Sciatic nerve (tissue), 2 donors: Measurements from ENCODE around the gene ACHE. TPM values are rescaled to one million over a fixed set of nuclear protein-coding genes. Genes with fewer than 3 reads are reported as not detected.
"Not testable (repeated sequence)": the region's sequence is repeated elsewhere in the genome, so short reads cannot be mapped to it uniquely, and the experiment has no call there.

ENCODE experiments used
- ATAC-seq: fragments of 200-7000 bp; cut with Tn5 transposase; one replicate; pipeline ENCODE4 v1.9.1; 2020; ENCODE audit warnings: mild to moderate bottlenecking, moderate library complexity
- DNase-seq: peaks from one replicate; pipeline ENCODE4 v3.0.0-alpha.2; 2020; ENCODE audit warnings: low spot score
- intact Hi-C: fragments of 100-400 bp; cut with DNase I; formaldehyde crosslinking; loops from one replicate; pipeline ENCODE4 v1.14.2; 2022
- total RNA-seq: library from RNA; stranded (reverse); fragmentation: NEBNext Ultra II Directional; extraction: Animal tissue kit (Norgen Biotek cat#: 25700); gene quantifications from one replicate; pipeline ENCODE4 v1.2.1, GENCODE V29; 2021
- donor health status: DM: no; HTN: no; CAD: no.
- donor health status: DM: no; HTN: no; CAD: no.

ACHE gene
- total RNA-seq: 0.94 TPM

GRCh38 chr7:100895701-100895955 lies at the start of gene ACHE:
ACHE (minus strand) TSS chr7:100895888; CDS start chr7:100894232, 1,656 bp downstream.
- intact Hi-C loops: loop anchor here (5.0 kb wide), 1 partner anchor 162 kb away; no protein-coding TSS in a partner anchor
- DNase-seq (no peak), ATAC-seq (no peak)

DNA sequence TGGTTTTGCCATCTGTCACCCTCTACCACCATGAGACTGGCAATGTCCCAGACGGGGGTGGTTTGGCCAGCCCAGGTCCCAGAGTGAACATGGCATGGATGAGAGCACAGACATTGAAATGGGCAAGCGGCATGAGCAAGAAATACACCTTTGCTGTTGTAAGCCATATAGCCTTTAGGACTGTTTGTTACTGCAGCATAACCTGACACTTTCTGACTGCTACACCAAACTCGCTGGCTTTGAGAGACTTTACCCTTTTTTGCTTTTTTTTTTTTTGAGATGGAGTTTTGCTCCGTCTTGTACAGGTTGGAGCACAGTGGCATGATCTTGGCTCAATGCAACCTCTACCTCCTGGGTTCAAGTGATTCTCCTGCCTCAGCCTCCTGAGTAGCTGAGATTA lies 48.5 kb upstream of the ACHE start:
- DNase-seq (no peak), ATAC-seq (no peak)
- intact Hi-C loops: no loop called here

DNA sequence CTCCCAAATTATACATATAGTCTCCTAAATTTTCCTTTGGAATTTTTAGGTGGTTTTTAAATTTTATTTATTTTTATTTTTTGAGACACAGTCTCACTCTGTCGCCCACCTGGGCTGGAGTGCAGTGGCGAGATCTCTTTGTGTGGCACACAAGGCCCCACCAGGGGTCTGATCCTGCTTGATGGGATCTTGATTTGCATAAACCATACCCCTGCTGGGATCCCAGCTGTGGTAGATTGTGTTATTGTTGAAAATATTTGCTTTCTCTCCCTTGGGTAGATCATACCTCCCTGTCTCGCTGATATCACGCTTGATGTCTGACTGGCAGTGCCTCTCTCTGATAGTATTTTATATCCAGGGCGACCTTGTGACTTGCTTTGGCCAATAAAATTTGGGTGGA lies 48.0 kb upstream of the ACHE start:
- DNase-seq (no peak), ATAC-seq (no peak)
- intact Hi-C loops: no loop called here

DNA sequence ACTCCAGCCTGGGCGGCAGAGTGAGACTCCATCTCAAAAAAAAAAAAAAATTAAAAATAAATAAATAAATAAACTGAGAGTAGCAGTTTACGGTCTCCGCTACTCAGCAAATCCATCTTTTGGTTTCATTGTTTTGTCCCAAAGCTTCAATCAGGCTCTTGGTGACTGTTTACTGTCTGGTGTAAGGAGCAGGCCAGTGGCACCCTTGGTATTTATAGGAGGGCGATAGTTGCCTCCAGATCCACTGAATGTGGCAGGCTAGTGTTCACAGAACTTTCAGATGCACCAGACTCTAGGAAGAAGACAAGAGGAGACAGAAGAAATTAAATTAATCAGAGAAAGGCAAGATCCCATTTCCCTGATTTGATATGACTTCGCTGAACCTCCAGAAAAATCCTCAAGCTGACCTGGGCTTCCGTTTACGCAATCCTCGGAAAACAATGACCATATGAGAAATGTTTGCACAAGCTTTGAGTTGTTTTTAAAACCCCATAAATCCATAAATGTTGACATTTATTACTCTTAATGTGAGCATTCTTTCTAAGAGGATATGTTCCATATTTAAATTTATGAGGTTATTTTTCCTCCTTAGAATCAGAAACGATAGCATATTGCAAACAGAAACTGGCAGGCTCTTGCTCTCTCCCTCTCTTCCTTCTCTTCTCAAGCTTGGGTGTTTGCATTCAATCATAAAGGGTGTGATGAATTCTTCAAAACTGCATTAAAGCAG lies 46.5 kb upstream of the ACHE start:
- DNase-seq: no peak
- ATAC-seq: no peak
- intact Hi-C loops: no loop called here

DNA sequence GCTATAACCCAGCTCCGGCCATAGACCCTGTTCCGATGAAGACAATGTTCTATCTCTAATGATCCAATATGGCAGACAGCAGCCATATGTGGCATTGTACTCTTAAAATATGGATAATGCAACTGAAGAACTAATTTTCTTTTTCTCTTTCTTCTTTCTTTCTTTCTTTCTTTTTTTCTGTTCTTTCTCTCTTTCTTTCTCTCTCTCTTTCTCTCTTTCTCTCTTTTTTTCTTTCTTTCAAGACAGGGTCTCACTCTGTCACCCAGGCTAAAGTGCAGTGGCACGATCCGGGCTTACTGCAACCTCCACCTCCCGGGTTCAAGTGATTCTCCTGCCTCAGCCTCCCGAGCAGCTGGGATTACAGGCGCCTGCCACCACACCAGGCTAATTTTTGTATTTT lies 40.5 kb upstream of the ACHE start:
- intact Hi-C loops, ATAC-seq, DNase-seq: not testable (repeated sequence)

- DNase-seq, intact Hi-C loops, ATAC-seq: not testable (repeated sequence)
These were observed 39.7 kb upstream of the ACHE start for GRCh38 chr7:100935381-100935780.

DNA sequence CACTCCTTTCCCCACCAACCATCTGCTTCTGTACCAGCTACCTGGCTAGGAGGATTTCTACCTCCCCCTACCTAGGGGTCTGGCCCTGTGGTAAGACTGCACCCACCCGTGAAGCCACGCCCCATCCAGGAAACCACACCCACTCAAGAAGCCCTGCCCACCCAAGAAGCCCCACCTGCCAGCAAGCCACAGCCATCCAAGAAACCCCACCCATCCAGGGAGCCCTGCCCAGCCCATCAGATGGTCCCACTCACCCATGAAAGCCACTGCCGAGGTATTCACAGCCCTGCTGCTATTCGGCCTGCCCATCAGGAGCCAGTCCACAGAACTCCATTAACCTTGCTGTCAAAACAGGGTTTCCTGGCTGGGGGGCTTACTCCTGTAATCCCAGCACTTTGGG lies 38.0 kb upstream of the ACHE start:
- no peak for ATAC-seq
- no peak for DNase-seq
- intact Hi-C loops: no loop called here

DNA sequence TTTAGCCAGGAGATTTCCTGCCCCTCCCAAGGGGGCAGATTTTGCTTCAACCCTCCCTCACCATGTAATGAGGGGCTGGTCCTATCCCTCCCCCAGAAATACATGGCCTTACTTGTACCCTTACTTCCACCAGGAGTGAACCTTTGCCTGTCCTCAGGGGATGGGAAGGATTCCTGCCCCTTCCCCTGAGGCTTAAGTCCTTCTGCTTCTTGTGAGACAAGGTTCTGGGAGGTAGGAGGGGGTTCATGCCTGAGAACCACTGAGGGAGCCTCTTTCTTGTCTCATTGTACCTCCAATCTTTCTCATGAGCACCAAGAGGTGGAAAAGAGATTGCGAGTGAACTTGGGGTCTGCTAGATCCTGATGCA lies 34.1 kb upstream of the ACHE start:
- intact Hi-C loops: no loop called here
- ATAC-seq (no peak), DNase-seq (no peak)

DNA sequence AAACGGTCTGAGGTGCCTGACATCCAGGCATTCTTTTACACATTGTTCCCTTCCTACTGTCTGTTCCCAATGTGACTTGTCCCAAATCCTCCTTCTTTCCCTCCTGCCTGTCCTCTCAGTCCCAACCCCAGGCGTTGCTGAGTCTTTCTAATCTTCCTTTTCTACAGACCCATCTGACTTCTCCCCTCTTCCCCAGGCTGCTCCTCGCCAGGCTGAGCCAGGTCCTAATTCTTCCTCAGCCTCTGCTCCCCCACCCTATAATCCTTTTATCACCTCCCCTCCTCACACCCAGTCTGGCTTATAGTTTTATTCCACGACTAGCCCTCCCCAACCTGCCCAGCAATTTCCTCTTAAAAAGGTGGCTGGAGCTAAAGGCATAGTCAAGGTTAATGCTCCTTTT lies 27.9 kb upstream of the ACHE start:
- ATAC-seq: not testable (repeated sequence)

DNA sequence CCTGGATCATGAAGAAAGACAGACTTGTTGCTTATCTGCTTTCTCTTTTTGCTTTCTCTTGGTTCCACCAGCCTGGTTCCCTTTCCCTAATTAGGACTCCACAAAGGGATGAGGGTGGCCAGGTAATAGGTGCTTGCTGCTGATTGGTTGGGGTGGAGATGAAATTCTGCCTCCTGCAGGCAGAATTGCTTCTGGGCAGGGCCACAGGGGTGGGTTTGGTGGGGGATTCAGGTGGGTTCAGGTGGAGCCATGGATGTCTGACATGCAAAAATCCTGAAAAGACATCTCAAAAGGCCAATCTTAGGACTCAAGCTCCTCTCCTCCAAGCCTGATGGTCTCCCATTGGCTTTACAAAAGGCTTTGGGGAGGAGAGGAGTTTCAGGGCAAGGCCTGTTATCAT lies 25.4 kb upstream of the ACHE start:
- intact Hi-C loops: no loop called here
- DNase-seq (no peak), ATAC-seq (no peak)

More for the DNA sequence above, 27.9 kb upstream of the ACHE start:
- intact Hi-C loops, DNase-seq: not testable (repeated sequence)

GRCh38 chr7:100919779-100920437 lies 24.2 kb upstream of the ACHE start:
- DNase-seq, intact Hi-C loops, ATAC-seq: not testable (repeated sequence)

- DNase-seq, ATAC-seq, intact Hi-C loops: not testable (repeated sequence)
These were observed 23.6 kb upstream of the ACHE start for GRCh38 chr7:100919335-100919734.

GRCh38 chr7:100914879-100915447 lies 19.3 kb upstream of the ACHE start:
- intact Hi-C loops: no loop called here
- no peak for DNase-seq
- no peak for ATAC-seq

GRCh38 chr7:100914208-100914878 lies 18.7 kb upstream of the ACHE start:
- no peak for DNase-seq
- intact Hi-C loops: no loop called here
- no peak for ATAC-seq

DNA sequence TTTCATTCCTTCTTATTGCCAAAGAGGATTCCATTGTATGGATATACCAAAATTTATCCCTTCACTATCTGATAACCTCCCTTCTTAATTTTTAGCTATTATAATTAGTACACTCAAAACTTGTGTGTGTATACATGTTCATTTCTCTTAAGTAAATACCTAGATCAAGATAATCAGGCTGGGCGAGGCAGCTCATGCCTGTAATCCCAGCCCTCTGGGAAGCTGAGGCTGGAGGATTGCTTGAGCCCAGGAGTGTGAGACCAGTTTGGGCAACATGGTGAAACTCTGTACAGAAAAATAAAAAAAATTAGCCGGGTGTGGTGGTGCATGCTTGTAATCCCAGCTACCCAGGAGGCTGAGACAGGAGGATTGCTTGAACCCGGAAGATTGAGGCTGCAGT lies 15.8 kb upstream of the ACHE start:
- DNase-seq (no peak), ATAC-seq (no peak)
- intact Hi-C loops: no loop called here

DNA sequence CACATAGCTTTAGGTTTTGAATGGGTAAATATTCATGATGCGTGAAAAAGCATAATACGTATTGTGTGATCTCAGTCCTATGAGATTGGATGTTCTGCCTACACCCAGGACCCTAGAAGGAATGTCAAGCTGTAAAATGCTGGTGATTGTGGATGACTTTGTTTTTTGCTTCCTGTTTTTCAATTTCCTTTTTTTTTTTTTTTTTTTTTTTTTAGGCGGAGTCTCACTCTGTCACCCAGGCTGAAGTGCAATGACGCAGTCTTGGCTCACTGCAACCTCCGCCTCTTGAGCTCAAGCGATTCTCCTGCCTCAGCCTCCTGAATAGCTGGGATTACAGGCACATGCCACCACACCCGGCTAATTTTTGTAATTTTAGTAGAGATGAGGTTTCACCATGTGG lies 14.8 kb upstream of the ACHE start:
- ATAC-seq, DNase-seq, intact Hi-C loops: not testable (repeated sequence)

DNA sequence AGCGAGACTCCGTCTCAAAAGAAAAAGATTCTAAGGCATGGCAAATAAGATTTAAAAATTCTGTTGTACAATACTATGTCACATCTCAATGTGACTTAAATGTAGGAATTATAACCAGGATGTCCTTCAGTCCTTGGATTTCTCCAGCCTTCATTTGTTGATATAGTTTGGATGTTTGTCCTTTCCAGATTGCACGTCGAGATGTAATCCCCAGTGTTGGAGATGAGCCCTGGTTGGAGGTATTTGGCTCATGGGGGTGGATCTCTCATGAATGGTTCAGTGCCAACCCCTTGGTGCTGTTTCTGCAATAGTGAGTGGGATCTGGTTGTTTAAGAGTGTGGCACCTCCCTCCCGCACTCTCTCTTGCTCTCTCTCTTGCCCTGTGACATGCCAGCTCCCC lies 12.8 kb upstream of the ACHE start:
- ATAC-seq (no peak), DNase-seq (no peak)
- intact Hi-C loops: no loop called here

GRCh38 chr7:100902638-100903037 lies 7.0 kb upstream of the ACHE start:
- intact Hi-C loops: no loop called here
- no peak for ATAC-seq
- DNase-seq: no peak

DNA sequence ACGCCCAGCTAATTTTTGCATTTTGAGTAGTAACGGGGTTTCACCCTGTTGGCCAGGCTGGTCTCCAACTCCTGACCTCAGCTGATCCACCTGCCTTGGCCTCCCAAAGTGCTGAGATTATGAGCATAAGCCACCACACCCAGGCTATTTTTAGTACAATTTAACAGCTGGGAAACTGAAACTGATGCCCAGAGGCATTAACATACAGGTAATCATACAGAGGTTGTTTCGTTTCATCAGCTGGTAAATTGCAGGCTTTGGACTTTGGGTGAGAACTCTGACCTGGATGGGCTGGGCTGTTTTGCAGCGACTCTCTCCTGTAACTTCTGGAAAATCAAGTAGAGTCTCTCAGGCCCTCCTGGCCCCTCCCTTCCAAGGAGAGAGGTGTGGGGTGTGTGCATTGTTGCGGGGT lies 6.2 kb upstream of the ACHE start:
- intact Hi-C loops: no loop called here
- no peak for ATAC-seq
- no peak for DNase-seq

- no peak for ATAC-seq
- no peak for DNase-seq
- intact Hi-C loops: no loop called here
These were observed 5.3 kb upstream of the ACHE start for GRCh38 chr7:100900978-100901377.
